Type B pancreatic cell (in vitro differentiated cells): Measurements from ENCODE around the gene GPC5. TPM values are rescaled to one million over a fixed set of nuclear protein-coding genes. Genes with fewer than 3 reads are reported as not detected.

ENCODE experiments used
- DNase-seq: peaks from one replicate; pipeline ENCODE4 v3.0.0; 2021; ENCODE audit warnings: mixed read lengths; ENCODE audit not compliant: unreplicated experiment; ENCODE audit errors: extremely low spot score
- H3K27ac Mint-ChIP-seq: 2 replicates; pipeline ENCODE4 v1.8.0; 2021; ENCODE audit warnings: mild to moderate bottlenecking, mixed read lengths
- H3K27me3 Mint-ChIP-seq: 2 replicates; pipeline ENCODE4 v1.8.0; 2021; ENCODE audit warnings: mixed read lengths
- H3K36me3 Mint-ChIP-seq: 2 replicates; pipeline ENCODE4 v1.8.0; 2021; ENCODE audit warnings: mixed read lengths
- H3K4me1 Mint-ChIP-seq: one replicate; pipeline ENCODE4 v1.8.0; 2021; ENCODE audit warnings: mixed read lengths; ENCODE audit not compliant: unreplicated experiment
- H3K4me3 Mint-ChIP-seq: 2 replicates; pipeline ENCODE4 v1.8.0; 2021; ENCODE audit warnings: mild to moderate bottlenecking, mixed read lengths
- H3K9me3 Mint-ChIP-seq: 2 replicates; pipeline ENCODE4 v1.8.0; 2021; ENCODE audit warnings: mixed read lengths
- CTCF ChIP-seq: fragments of 200-600 bp; sonication (generic); conservative IDR thresholded peaks from 2 replicates; pipeline ENCODE4 v1.5.0; 2021; ENCODE audit warnings: antibody characterized with exemption, mild to moderate bottlenecking
- total RNA-seq: library from RNA; stranded (reverse); gene quantifications from 2 replicates; pipeline ENCODE4 v1.2.1, GENCODE V29; 2021; ENCODE audit warnings: low replicate concordance

GPC5 gene
- total RNA-seq, 1 donor from 2014 or later = 2.8 TPM

GRCh38 chr13:91817250-91817649 is 418.8 kb downstream of the GPC5 start:
- Mint-ChIP-seq H3K4me1 (no peaks in the 10 kb centered on the region), H3K27me3 (peaks cover 9% of the 10 kb centered on the region)

GRCh38 chr13:91824416-91824815 is 426.0 kb downstream of the GPC5 start:
- no peak for TF ChIP-seq CTCF
- no peak for DNase-seq
- H3K9me3 Mint-ChIP-seq = no peaks in the 10 kb centered on the region
- no peak overlapping the region for H3K27ac Mint-ChIP-seq
- no peak overlapping the region for H3K4me3 Mint-ChIP-seq
- H3K36me3 Mint-ChIP-seq = no peaks in the 10 kb centered on the region
- no peaks in the 10 kb centered on the region for H3K27me3 Mint-ChIP-seq
- H3K4me1 Mint-ChIP-seq = no peaks in the 10 kb centered on the region

More at GRCh38 chr13:91817250-91817649, 418.8 kb downstream of the GPC5 start:
- TF ChIP-seq CTCF = peak; percentile 56
- Mint-ChIP-seq H3K36me3 (no peaks in the 10 kb centered on the region), H3K9me3 (no peaks in the 10 kb centered on the region), H3K4me3 (no peak overlapping the region), H3K27ac (no peak overlapping the region)
- no peak for DNase-seq

GRCh38 chr13:91825516-91825915 is 427.1 kb downstream of the GPC5 start:
- no peak overlapping the region for H3K27ac Mint-ChIP-seq
- no peak for TF ChIP-seq CTCF
- H3K27me3 Mint-ChIP-seq = no peaks in the 10 kb centered on the region
- H3K9me3 Mint-ChIP-seq = no peaks in the 10 kb centered on the region
- H3K36me3 Mint-ChIP-seq = no peaks in the 10 kb centered on the region
- H3K4me1 Mint-ChIP-seq = no peaks in the 10 kb centered on the region
- H3K4me3 Mint-ChIP-seq = no peak overlapping the region
- no peak for DNase-seq

- H3K36me3 Mint-ChIP-seq = no peaks in the 10 kb centered on the region
- peaks cover 10% of the 10 kb centered on the region for H3K27me3 Mint-ChIP-seq
- H3K4me3 Mint-ChIP-seq = no peak overlapping the region
- no peak for DNase-seq
- no peak overlapping the region for H3K27ac Mint-ChIP-seq
- no peak for TF ChIP-seq CTCF
- peaks cover 4% of the 10 kb centered on the region for H3K9me3 Mint-ChIP-seq
- H3K4me1 Mint-ChIP-seq = no peaks in the 10 kb centered on the region
Observed at GRCh38 chr13:91836553-91836952, 438.1 kb downstream of the GPC5 start.

- Mint-ChIP-seq H3K27ac (no peak overlapping the region), H3K4me3 (no peak overlapping the region), H3K9me3 (no peaks in the 10 kb centered on the region), H3K27me3 (peaks cover 27% of the 10 kb centered on the region), H3K4me1 (no peaks in the 10 kb centered on the region), H3K36me3 (no peaks in the 10 kb centered on the region)
- no peak for DNase-seq
- TF ChIP-seq CTCF = no peak
Observed at GRCh38 chr13:91845612-91846011, 447.2 kb downstream of the GPC5 start.

- Mint-ChIP-seq H3K27ac (no peak overlapping the region), H3K4me3 (no peak overlapping the region)
Observed at GRCh38 chr13:91863699-91864098, 465.3 kb downstream of the GPC5 start.

More at GRCh38 chr13:91863699-91864098, 465.3 kb downstream of the GPC5 start:
- DNase-seq = no peak
- TF ChIP-seq CTCF = no peak
- Mint-ChIP-seq H3K9me3 (no peaks in the 10 kb centered on the region), H3K36me3 (no peaks in the 10 kb centered on the region), H3K27me3 (peaks cover 10% of the 10 kb centered on the region), H3K4me1 (no peaks in the 10 kb centered on the region)
